Trophoblast cell (in vitro differentiated cells and primary cell): Measurements from ENCODE around the gene FMOD.

Experiments
- DNase-seq, 2 donors: peaks; one replicate each; pipeline ENCODE4 v3.0.0-alpha.2; 2016
- H2AFZ ChIP-seq: 2 replicates; pipeline ENCODE4 v1.6.1; 2013; ENCODE audit warnings: low read length, moderate library complexity, mild to moderate bottlenecking; ENCODE audit not compliant: insufficient read depth, poor library complexity
- H2AK5ac ChIP-seq: 2 replicates; pipeline ENCODE4 v1.6.1; 2013; ENCODE audit warnings: mild to moderate bottlenecking, low read length
- H2BK120ac ChIP-seq: 2 replicates; pipeline ENCODE4 v1.6.1; 2013; ENCODE audit warnings: low read length, mild to moderate bottlenecking, moderate library complexity; ENCODE audit not compliant: insufficient read depth, poor library complexity
- H2BK12ac ChIP-seq: 2 replicates; pipeline ENCODE4 v1.6.1; 2013; ENCODE audit warnings: mild to moderate bottlenecking, low read length, moderate library complexity
- H2BK5ac ChIP-seq: 2 replicates; pipeline ENCODE4 v1.6.1; 2013; ENCODE audit warnings: low read length, low read depth, moderate library complexity, mild to moderate bottlenecking; ENCODE audit not compliant: poor library complexity
- H3K14ac ChIP-seq: 2 replicates; pipeline ENCODE4 v1.6.1; 2013; ENCODE audit warnings: mild to moderate bottlenecking, low read length
- H3K18ac ChIP-seq: 2 replicates; pipeline ENCODE4 v1.6.1; 2013; ENCODE audit warnings: mild to moderate bottlenecking, low read length
- H3K23ac ChIP-seq: 2 replicates; pipeline ENCODE4 v1.6.1; 2013; ENCODE audit warnings: low read length
- H3K27ac ChIP-seq: 2 replicates; pipeline ENCODE4 v1.5.1; 2013; ENCODE audit warnings: low read depth, mild to moderate bottlenecking, inconsistent platforms, low read length, moderate library complexity
- H3K27me3 ChIP-seq: 2 replicates; pipeline ENCODE4 v1.6.1; 2013; ENCODE audit warnings: inconsistent platforms, mild to moderate bottlenecking, low read length, moderate library complexity; ENCODE audit not compliant: insufficient read depth
- H3K36me3 ChIP-seq, 2 experiments: 1 replicate in 1 of 2; 2 replicates in 1 of 2; pipeline ENCODE4 v1.6.1; 2013; ENCODE audit warnings: low read length in 2 of 2, mild to moderate bottlenecking in 2 of 2, moderate library complexity in 1 of 2; ENCODE audit not compliant: insufficient read depth in 2 of 2, control insufficient read depth in 1 of 2
- H3K4ac ChIP-seq: 2 replicates; pipeline ENCODE4 v1.6.1; 2013; ENCODE audit warnings: low read depth, mild to moderate bottlenecking, low read length, moderate library complexity
- H3K4me1 ChIP-seq, 2 experiments: 1 replicate in 1 of 2; 2 replicates in 1 of 2; pipeline ENCODE4 v1.6.1; 2013; ENCODE audit warnings: low read length in 2 of 2, mild to moderate bottlenecking in 2 of 2, moderate library complexity in 1 of 2; ENCODE audit not compliant: insufficient read depth in 2 of 2, control insufficient read depth in 1 of 2
- H3K4me2 ChIP-seq: 2 replicates; pipeline ENCODE4 v1.6.1; 2013; ENCODE audit warnings: inconsistent platforms, mild to moderate bottlenecking, low read length, moderate library complexity
- H3K4me3 ChIP-seq: 2 replicates; pipeline ENCODE4 v1.5.1; 2013; ENCODE audit warnings: mild to moderate bottlenecking, low read depth, low read length, inconsistent platforms
- H3K79me1 ChIP-seq: one replicate; pipeline ENCODE4 v1.6.1; 2013; ENCODE audit warnings: low read length
- H3K79me2 ChIP-seq: 2 replicates; pipeline ENCODE4 v1.6.1; 2013; ENCODE audit warnings: low read length, mild to moderate bottlenecking; ENCODE audit not compliant: control insufficient read depth, insufficient read depth, poor library complexity
- H3K9ac ChIP-seq: 2 replicates; pipeline ENCODE4 v1.6.1; 2013; ENCODE audit warnings: mild to moderate bottlenecking, low read length
- H3K9me3 ChIP-seq: 2 replicates; pipeline ENCODE4 v1.6.1; 2013; ENCODE audit warnings: low read depth, mild to moderate bottlenecking, control low read depth, inconsistent platforms, low read length; ENCODE audit not compliant: insufficient read depth
- H4K12ac ChIP-seq: 2 replicates; pipeline ENCODE4 v1.6.1; 2013; ENCODE audit warnings: low read depth, mild to moderate bottlenecking, low read length, moderate library complexity
- H4K8ac ChIP-seq: 2 replicates; pipeline ENCODE4 v1.6.1; 2013; ENCODE audit warnings: low read depth, mild to moderate bottlenecking, low read length, moderate library complexity
- H4K91ac ChIP-seq: one replicate; pipeline ENCODE4 v1.6.1; 2013; ENCODE audit warnings: low read depth, mild to moderate bottlenecking, low read length, moderate library complexity
- WGBS: extraction: QIAGEN DNeasy Blood & Tissue Kit; methylation state at CpG from one replicate; pipeline ENCODE4 v1.1.7; 2013; ENCODE audit warnings: missing lambda C conversion rate; ENCODE audit not compliant: insufficient read length, insufficient coverage; ENCODE audit errors: extremely low coverage; 5-methylcytosine and 5-hydroxymethylcytosine counted together

FMOD gene

DNA sequence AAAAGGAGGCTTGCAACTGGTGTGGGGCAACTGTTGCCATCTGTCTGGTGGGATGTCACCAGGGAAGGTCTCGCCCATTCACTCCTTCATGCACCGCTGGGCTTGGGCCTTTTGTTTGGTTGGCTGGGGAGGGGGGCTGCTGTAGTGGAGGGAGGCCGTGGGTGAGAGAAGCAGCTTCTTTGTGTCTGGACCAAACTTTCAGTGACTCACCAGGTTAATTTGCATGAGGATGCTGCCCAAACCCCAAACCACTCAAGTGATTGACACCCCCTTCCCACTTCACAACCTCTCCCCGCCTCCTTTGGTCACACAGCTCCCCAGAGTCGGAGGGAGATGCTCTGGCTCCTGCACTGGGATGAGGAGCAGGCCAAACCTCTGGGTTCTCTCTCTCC, 25.9 kb downstream of the FMOD start:
- no peak overlapping the region for H3K27ac ChIP-seq
- no peaks in the 10 kb centered on the region for H3K36me3 ChIP-seq
- no peak overlapping the region for H4K91ac ChIP-seq
- H3K27me3 ChIP-seq, result no peaks in the 10 kb centered on the region
- H3K9ac ChIP-seq, result no peak overlapping the region
- DNase-seq, result no peak
- H2BK120ac ChIP-seq, result no peak overlapping the region
- no peak overlapping the region for H3K4ac ChIP-seq
- no CpG with 5 or more reads among the region's 5 CpGs for WGBS
- no peak overlapping the region for H2BK12ac ChIP-seq
- H3K4me2 ChIP-seq, result no peak overlapping the region
- H4K12ac ChIP-seq, result no peak overlapping the region
- no peak overlapping the region for H2AFZ ChIP-seq
- peak overlapping the region; percentile 34 for H3K4me3 ChIP-seq
- peaks cover 10% of the 10 kb centered on the region for H3K79me1 ChIP-seq
- peaks cover 2% of the 10 kb centered on the region for H3K9me3 ChIP-seq
- peaks cover 2 to 9% of the 10 kb centered on the region in 2 experiments for H3K4me1 ChIP-seq
- H3K79me2 ChIP-seq, result no peaks in the 10 kb centered on the region
- no peak overlapping the region for H2BK5ac ChIP-seq
- H3K14ac ChIP-seq, result no peak overlapping the region
- no peak overlapping the region for H4K8ac ChIP-seq
- no peak overlapping the region for H3K18ac ChIP-seq
- H3K23ac ChIP-seq, result no peak overlapping the region
- no peak overlapping the region for H2AK5ac ChIP-seq

DNA sequence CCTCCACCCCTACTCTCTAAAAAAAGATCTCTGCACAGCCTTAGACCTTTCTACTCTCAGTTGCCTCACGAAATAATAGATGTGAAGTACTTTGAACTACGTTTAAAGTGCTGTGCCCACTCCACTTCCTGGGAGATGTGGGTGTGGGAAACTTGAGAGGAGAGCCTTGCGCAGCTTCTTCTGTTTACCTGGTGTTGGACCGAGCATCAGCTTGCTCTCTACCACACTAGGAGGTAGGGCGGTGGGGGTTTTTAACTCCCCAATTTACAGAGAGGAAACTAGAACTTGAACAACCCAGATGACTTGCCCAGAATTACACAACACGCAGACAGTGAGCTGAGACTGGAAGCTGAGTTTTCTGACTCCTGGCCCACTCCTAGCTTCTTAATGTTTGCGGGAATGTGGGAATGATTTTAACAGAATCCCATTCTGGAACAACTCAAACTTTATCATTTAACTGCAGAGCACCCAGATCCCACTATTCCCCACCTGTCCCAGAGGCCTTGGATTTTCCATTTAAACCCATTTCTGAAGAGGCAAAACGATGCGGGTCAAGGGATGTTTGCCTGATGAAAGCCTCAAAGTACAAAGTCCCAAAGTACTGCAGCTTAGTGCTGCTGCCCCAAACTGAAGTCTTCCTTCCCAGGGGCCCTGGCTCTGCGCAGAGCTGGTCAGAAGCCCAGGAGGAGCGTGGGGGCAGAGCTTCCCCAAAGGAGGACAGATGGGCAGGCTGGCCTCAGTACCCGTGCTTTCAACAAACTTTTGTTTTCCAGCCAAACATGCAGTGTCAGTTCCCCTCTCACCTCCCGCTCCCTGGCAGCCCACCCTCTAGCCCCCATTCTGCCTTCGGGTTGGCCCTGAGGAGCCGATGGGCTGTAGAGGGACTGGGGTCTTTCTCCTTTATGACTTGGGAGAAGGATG, 26.6 kb downstream of the FMOD start:
- Histone ChIP-seq H2AK5ac (peak overlapping the region; percentile 29), H3K79me1 (peaks cover 10% of the 10 kb centered on the region), H2BK5ac (no peak overlapping the region), H3K79me2 (no peaks in the 10 kb centered on the region), H2BK12ac (peak overlapping the region; percentile 1), H3K9ac (no peak overlapping the region), H4K91ac (peak overlapping the region; percentile 20), H3K18ac (no peak overlapping the region), H3K14ac (no peak overlapping the region), H2AFZ (no peak overlapping the region), H4K8ac (no peak overlapping the region), H3K27me3 (no peaks in the 10 kb centered on the region), H3K9me3 (no peaks in the 10 kb centered on the region), H3K4me1 (peaks cover 2 to 9% of the 10 kb centered on the region in 2 experiments), H3K36me3 (no peaks in the 10 kb centered on the region), H3K4ac (no peak overlapping the region), H3K4me2 (no peak overlapping the region), H2BK120ac (no peak overlapping the region), H3K23ac (no peak overlapping the region), H3K4me3 (peak overlapping the region; percentile 34), H3K27ac (no peak overlapping the region), H4K12ac (no peak overlapping the region)
- WGBS, result no CpG with 5 or more reads among the region's 15 CpGs
- no peak for DNase-seq

DNA sequence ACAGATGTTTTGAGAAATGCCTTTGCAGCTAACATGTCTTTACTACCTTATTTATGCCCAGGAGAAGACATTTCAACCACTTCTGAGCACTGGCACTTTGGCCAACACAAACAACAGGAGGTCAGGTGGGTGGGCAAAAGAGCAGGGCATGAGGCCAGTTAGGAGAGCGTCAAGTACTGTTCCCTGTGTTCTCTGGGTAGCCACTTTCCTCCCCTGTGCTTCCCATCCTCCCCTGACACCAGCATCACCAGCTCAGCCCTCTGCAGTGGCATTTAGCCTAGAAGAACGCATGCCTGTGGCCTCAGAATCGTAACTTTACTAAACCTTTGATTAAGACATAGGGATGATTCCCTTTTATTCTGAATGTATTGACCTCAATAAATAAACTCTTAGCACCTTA, 27.3 kb downstream of the FMOD start:
- H3K79me1 ChIP-seq, result peaks cover 10% of the 10 kb centered on the region
- no peak overlapping the region for H2BK5ac ChIP-seq
- no peak for DNase-seq
- no peaks in the 10 kb centered on the region for H3K27me3 ChIP-seq
- H3K4me3 ChIP-seq, result no peak overlapping the region
- no peak overlapping the region for H3K14ac ChIP-seq
- no peak overlapping the region for H3K9ac ChIP-seq
- H4K12ac ChIP-seq, result no peak overlapping the region
- no peak overlapping the region for H2BK12ac ChIP-seq
- H3K27ac ChIP-seq, result no peak overlapping the region
- no peak overlapping the region for H3K23ac ChIP-seq
- H3K36me3 ChIP-seq, result no peaks in the 10 kb centered on the region
- no peak overlapping the region for H3K4me2 ChIP-seq
- no peak overlapping the region for H3K4ac ChIP-seq
- no peak overlapping the region for H2BK120ac ChIP-seq
- no peak overlapping the region for H2AFZ ChIP-seq
- no peaks in the 10 kb centered on the region for H3K9me3 ChIP-seq
- H3K18ac ChIP-seq, result no peak overlapping the region
- H3K4me1 ChIP-seq, result peaks cover 2 to 9% of the 10 kb centered on the region in 2 experiments
- H3K79me2 ChIP-seq, result no peaks in the 10 kb centered on the region
- H2AK5ac ChIP-seq, result no peak overlapping the region
- no CpG with 5 or more reads among the region's 3 CpGs for WGBS
- H4K8ac ChIP-seq, result no peak overlapping the region
- no peak overlapping the region for H4K91ac ChIP-seq

DNA sequence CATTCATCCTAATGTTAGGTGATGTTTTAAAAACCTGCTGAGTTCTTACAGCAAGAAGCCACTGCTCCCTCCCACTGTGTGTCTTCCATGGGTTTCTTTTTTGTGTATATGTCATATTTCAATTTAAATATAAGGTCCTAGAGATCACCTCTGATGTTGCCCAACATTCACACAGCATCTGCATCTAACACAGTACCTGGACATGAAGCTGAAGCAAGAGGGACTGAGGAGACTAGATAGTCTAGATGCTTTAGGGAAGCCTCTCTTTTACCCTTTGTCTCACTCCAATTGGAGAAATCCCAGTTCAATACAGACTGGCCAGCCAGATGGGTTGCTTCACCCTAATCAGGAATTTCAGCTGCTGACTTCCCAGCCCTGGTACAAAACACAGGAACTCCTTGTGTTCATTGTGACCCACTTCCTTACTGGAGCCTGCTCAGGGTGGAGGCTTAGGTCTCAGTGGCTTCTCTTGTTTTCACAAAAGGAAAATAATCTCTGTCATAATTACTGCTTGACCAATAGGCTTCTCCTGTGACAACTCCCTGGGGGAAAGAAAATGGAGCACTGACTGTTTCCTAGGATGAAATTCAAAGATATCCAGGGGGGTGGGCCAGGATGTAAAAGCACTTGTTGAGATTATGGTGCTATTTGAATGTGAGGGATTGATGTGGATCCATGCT, 28.3 kb downstream of the FMOD start:
- Histone ChIP-seq H2AK5ac (no peak overlapping the region), H4K8ac (no peak overlapping the region), H3K4me1 (peaks cover 2 to 5% of the 10 kb centered on the region in 2 experiments), H4K12ac (no peak overlapping the region), H3K4me3 (no peak overlapping the region), H3K18ac (no peak overlapping the region), H3K27ac (no peak overlapping the region), H3K14ac (no peak overlapping the region), H3K79me2 (no peaks in the 10 kb centered on the region), H2BK120ac (no peak overlapping the region), H3K79me1 (peaks cover 6% of the 10 kb centered on the region), H3K23ac (no peak overlapping the region), H3K4me2 (no peak overlapping the region), H3K9me3 (no peaks in the 10 kb centered on the region), H2AFZ (no peak overlapping the region), H2BK12ac (no peak overlapping the region), H3K4ac (no peak overlapping the region), H3K27me3 (no peaks in the 10 kb centered on the region), H4K91ac (no peak overlapping the region), H3K9ac (no peak overlapping the region), H3K36me3 (no peaks in the 10 kb centered on the region), H2BK5ac (no peak overlapping the region)
- DNase-seq, result no peak
